H1 (cell line): ENCODE results near the gene DENND2C. TPM values are rescaled to one million over a fixed set of nuclear protein-coding genes. Genes with fewer than 3 reads are reported as not detected.

ENCODE experiments used
- KDM4A ChIP-seq: IDR thresholded peaks from one replicate; pipeline ENCODE4 v1.7.1; 2012; ENCODE audit warnings: low read depth, mild to moderate bottlenecking, moderate library complexity, low read length, inconsistent platforms; ENCODE audit not compliant: severe bottlenecking
- MAX ChIP-seq: IDR thresholded peaks from 2 replicates; pipeline ENCODE4 v1.6.1; 2012; ENCODE audit warnings: inconsistent platforms
- NRF1 ChIP-seq: IDR thresholded peaks from 2 replicates; pipeline ENCODE4 v1.6.1; 2011; ENCODE audit warnings: mild to moderate bottlenecking, low read depth, low read length, improper control_type of control experiment
- polyA plus RNA-seq, 7 experiments: library from polyadenylated mRNA; depleted of rRNA in 3 of 7; stranded (reverse) in 5 of 7; unstranded in 2 of 7; fragments of >200 nt in 5 of 7; fragments of 200-250 nt in 2 of 7; gene quantifications; 1 replicate in 5 of 7; 2 replicates in 1 of 7; 4 replicates in 1 of 7; pipeline versions ENCODE4 v1.2.1 to v1.2.3, GENCODE V29; 2011 to 2013; ENCODE audit warnings: missing spikeins in 2 of 7, mixed read lengths in 2 of 7
- total RNA-seq: library from RNA; stranded (reverse); fragmentation: NEBNext Ultra II Directional; extraction: Animal tissue kit (Norgen Biotek cat#: 25700); gene quantifications from 2 replicates; pipeline ENCODE4 v1.2.1, GENCODE V29; 2021

Gene DENND2C
- total and polyA plus RNA-seq, 2 of the 8 experiments (the other 6 are each of a cell fraction or from before 2014, with no cell fraction given), result 1.8 to 5.5 TPM

GRCh38 chr1:114627107-114627506, 42.7 kb downstream of the DENND2C start (continued):
- no peak for TF ChIP-seq KDM4A
- no peak for TF ChIP-seq NRF1
- TF ChIP-seq MAX, result no peak
